ENCODE data around the gene NAGS. TPM values are rescaled to one million over a fixed set of nuclear protein-coding genes. Genes with fewer than 3 reads are reported as not detected.

NAGS gene
- polyA plus RNA-seq, 1 of the 3 experiments (the other 2 are of a cell fraction) = 1.7 TPM

GRCh38 chr17:43976963-43977837, 27.2 kb upstream of the NAGS start:
- 63% methylated on average over 9 of the region's 9 CpGs for WGBS (ENCODE audit: low lambda C conversion rate)
- no peak overlapping the region for H3K9ac ChIP-seq
- H2AFZ ChIP-seq (ENCODE audit: low read depth) = no peak overlapping the region
- no peak for TF ChIP-seq FOXJ3 (CRISPR knock-in tag; IDR thresholded peaks at IDR 0.05)
- TF ChIP-seq, protein P1, sequence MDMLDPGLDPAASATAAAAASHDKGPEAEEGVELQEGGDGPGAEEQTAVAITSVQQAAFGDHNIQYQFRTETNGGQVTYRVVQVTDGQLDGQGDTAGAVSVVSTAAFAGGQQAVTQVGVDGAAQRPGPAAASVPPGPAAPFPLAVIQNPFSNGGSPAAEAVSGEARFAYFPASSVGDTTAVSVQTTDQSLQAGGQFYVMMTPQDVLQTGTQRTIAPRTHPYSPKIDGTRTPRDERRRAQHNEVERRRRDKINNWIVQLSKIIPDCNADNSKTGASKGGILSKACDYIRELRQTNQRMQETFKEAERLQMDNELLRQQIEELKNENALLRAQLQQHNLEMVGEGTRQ (IDR thresholded peaks at IDR 0.05; ENCODE audit: borderline replicate concordance, low read depth, low read length) = no peak
- TF ChIP-seq PBX3 (IDR thresholded peaks at IDR 0.05) = no peak
- TF ChIP-seq, protein P2, sequence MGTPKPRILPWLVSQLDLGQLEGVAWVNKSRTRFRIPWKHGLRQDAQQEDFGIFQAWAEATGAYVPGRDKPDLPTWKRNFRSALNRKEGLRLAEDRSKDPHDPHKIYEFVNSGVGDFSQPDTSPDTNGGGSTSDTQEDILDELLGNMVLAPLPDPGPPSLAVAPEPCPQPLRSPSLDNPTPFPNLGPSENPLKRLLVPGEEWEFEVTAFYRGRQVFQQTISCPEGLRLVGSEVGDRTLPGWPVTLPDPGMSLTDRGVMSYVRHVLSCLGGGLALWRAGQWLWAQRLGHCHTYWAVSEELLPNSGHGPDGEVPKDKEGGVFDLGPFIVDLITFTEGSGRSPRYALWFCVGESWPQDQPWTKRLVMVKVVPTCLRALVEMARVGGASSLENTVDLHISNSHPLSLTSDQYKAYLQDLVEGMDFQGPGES (IDR thresholded peaks at IDR 0.05; ENCODE audit: low read depth, low read length) = no peak
- no peak for TF ChIP-seq FOSL2 (IDR thresholded peaks at IDR 0.05; ENCODE audit: borderline replicate concordance, low read depth)
- H3K36me3 ChIP-seq (replicated peaks in 1 of 2; ENCODE audit: control insufficient read depth in 1 of 2, insufficient read depth in 2 of 2, low read length in 1 of 2) = no peaks in the 10 kb centered on the region
- no peak for DNase-seq
- no peaks in the 10 kb centered on the region for H3K9me3 ChIP-seq
- no peaks in the 10 kb centered on the region for H3K79me2 ChIP-seq (ENCODE audit: insufficient read depth)
- no peak overlapping the region for H3K4me2 ChIP-seq
- no peaks in the 10 kb centered on the region for H4K20me1 ChIP-seq (ENCODE audit: insufficient read depth)
- H3K27me3 ChIP-seq (ENCODE audit: insufficient read depth) = peaks cover 10% of the 10 kb centered on the region; the same call in 1 of the 2 replicates
- no peaks in the 10 kb centered on the region for H3K9me2 ChIP-seq
- POLR2A ChIA-PET = no interaction called here
- CTCF ChIA-PET = interaction anchor here (1.3 kb wide), 1 partner anchor 17 kb away, joined by 3 read pairs; no protein-coding TSS in a partner anchor
- H3K4me1 ChIP-seq (ENCODE audit: control insufficient read depth in 1 of 2, insufficient read depth in 2 of 2, low read depth in 1 of 2, low read length in 1 of 2) = peaks cover 0 to 21% of the 10 kb centered on the region in 2 experiments; a peak in 2 of 4 replicates
- no peak overlapping the region for H3K27ac ChIP-seq (ENCODE audit: low read depth in 2 of 2, low read length in 1 of 2)
- H3F3A ChIP-seq (replicated peaks; ENCODE audit: insufficient read depth) = no peaks in the 10 kb centered on the region
- H3K4me3 ChIP-seq (ENCODE audit: low read depth in 2 of 2, low read length in 1 of 2) = no peak overlapping the region

DNA sequence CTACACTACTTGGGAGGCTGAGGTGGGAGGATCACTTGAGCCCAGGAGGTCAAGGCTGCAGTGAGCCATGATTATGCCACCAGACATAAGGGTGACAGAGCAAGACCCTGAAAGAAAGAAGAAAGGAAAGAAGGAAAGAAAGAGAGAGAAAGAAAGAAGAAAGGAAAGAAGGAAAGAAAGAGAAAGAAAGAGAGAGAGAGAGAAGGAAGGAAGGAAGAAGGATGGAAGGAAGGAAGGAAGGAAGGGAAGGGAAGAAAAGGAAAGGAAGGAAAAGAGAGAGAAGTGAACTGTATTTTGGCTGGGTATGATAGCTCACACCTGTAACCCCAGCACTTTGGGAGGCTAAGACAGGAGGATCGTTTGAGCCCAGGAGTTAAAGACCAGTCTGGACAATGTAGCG, 26.3 kb upstream of the NAGS start:
- no peaks in the 10 kb centered on the region for H3F3A ChIP-seq (replicated peaks; ENCODE audit: insufficient read depth)
- H3K9me2 ChIP-seq = no peaks in the 10 kb centered on the region
- no peaks in the 10 kb centered on the region for H3K36me3 ChIP-seq (replicated peaks in 1 of 2; ENCODE audit: control insufficient read depth in 1 of 2, insufficient read depth in 2 of 2, low read length in 1 of 2)
- WGBS (ENCODE audit: low lambda C conversion rate) = 58% methylated on average over 2 of the region's 2 CpGs
- H3K4me2 ChIP-seq = no peak overlapping the region
- no peaks in the 10 kb centered on the region for H4K20me1 ChIP-seq (ENCODE audit: insufficient read depth)
- no peak overlapping the region for H2AFZ ChIP-seq (ENCODE audit: low read depth)
- H3K79me2 ChIP-seq (ENCODE audit: insufficient read depth) = no peaks in the 10 kb centered on the region
- no peak overlapping the region for H3K9ac ChIP-seq
- no peak for DNase-seq
- H3K27ac ChIP-seq (ENCODE audit: low read depth in 2 of 2, low read length in 1 of 2) = no peak overlapping the region
- H3K4me3 ChIP-seq (ENCODE audit: low read depth in 2 of 2, low read length in 1 of 2) = no peak overlapping the region
- ChIA-PET CTCF (interaction anchor here (1.3 kb wide), 1 partner anchor 16 kb away, joined by 3 read pairs; no protein-coding TSS in a partner anchor), POLR2A (no interaction called here)
- peaks cover 18% of the 10 kb centered on the region; the same call in 1 of the 2 replicates for H3K27me3 ChIP-seq (ENCODE audit: insufficient read depth)
- no peaks in the 10 kb centered on the region for H3K9me3 ChIP-seq
- peaks cover 0 to 21% of the 10 kb centered on the region in 2 experiments; a peak in 2 of 4 replicates for H3K4me1 ChIP-seq (ENCODE audit: control insufficient read depth in 1 of 2, insufficient read depth in 2 of 2, low read depth in 1 of 2, low read length in 1 of 2)
- TF ChIP-seq TAF1 (IDR thresholded peaks at IDR 0.05; ENCODE audit: borderline replicate concordance, low read depth, low read length) = no peak
- no peak for TF ChIP-seq GATA2 (CRISPR knock-in tag; IDR thresholded peaks at IDR 0.05)
- TF ChIP-seq, protein P3, sequence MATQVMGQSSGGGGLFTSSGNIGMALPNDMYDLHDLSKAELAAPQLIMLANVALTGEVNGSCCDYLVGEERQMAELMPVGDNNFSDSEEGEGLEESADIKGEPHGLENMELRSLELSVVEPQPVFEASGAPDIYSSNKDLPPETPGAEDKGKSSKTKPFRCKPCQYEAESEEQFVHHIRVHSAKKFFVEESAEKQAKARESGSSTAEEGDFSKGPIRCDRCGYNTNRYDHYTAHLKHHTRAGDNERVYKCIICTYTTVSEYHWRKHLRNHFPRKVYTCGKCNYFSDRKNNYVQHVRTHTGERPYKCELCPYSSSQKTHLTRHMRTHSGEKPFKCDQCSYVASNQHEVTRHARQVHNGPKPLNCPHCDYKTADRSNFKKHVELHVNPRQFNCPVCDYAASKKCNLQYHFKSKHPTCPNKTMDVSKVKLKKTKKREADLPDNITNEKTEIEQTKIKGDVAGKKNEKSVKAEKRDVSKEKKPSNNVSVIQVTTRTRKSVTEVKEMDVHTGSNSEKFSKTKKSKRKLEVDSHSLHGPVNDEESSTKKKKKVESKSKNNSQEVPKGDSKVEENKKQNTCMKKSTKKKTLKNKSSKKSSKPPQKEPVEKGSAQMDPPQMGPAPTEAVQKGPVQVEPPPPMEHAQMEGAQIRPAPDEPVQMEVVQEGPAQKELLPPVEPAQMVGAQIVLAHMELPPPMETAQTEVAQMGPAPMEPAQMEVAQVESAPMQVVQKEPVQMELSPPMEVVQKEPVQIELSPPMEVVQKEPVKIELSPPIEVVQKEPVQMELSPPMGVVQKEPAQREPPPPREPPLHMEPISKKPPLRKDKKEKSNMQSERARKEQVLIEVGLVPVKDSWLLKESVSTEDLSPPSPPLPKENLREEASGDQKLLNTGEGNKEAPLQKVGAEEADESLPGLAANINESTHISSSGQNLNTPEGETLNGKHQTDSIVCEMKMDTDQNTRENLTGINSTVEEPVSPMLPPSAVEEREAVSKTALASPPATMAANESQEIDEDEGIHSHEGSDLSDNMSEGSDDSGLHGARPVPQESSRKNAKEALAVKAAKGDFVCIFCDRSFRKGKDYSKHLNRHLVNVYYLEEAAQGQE (IDR thresholded peaks at IDR 0.05; ENCODE audit: low read depth, low read length) = no peak
- no peak for TF ChIP-seq CTCF (IDR thresholded peaks at IDR 0.05)
- TF ChIP-seq PBX3 (IDR thresholded peaks at IDR 0.05) = no peak
- TF ChIP-seq RAD21 (IDR thresholded peaks at IDR 0.05; ENCODE audit: low read length) = no peak
- TF ChIP-seq RCOR1 (IDR thresholded peaks at IDR 0.05; ENCODE audit: low read length) = no peak
- TF ChIP-seq FOXJ3 (CRISPR knock-in tag; IDR thresholded peaks at IDR 0.05) = no peak
- no peak for TF ChIP-seq NFIC (IDR thresholded peaks at IDR 0.05; ENCODE audit: borderline replicate concordance)
- TF ChIP-seq, protein P1 (IDR thresholded peaks at IDR 0.05; ENCODE audit: borderline replicate concordance, low read depth, low read length) = no peak

All from SK-N-SH (cell line).